HCT116 (cell line): ENCODE results near the gene IRF2. TPM values are rescaled to one million over a fixed set of nuclear protein-coding genes. Genes with fewer than 3 reads are reported as not detected.

Experiments
- ATAC-seq: fragments of 200-7000 bp; cut with Tn5 transposase; 2 replicates; pipeline ENCODE4 v1.9.1; 2020; ENCODE audit warnings: mild to moderate bottlenecking, moderate library complexity
- BruUV-seq: library from RNA; stranded (reverse); fragments of 400-500 nt; replicated peaks from 2 replicates; lab custom pipeline; 2021; lab: Mats Ljungman, UMichigan
- CTCF ChIA-PET: fragments of 300-600 bp; sonication (Branson Sonifier 250); formaldehyde crosslinking; loops from one replicate; lab custom pipeline; 2021; ENCODE audit warnings: antibody characterized with exemption; lab: Charles Lee
- POLR2A ChIA-PET: fragments of 300-600, 350-600 bp; sonication (Branson Sonifier 250); formaldehyde crosslinking; loops from one replicate; lab custom pipeline; 2021; ENCODE audit warnings: antibody characterized with exemption; lab: Charles Lee
- RAD21 ChIA-PET, 2 experiments: fragments of 300-600 bp; sonication (Branson Sonifier 250); formaldehyde crosslinking; loops; one replicate each; lab custom pipeline; 2023; ENCODE audit warnings: low total read pairs in 2 of 2; ENCODE audit not compliant: uncharacterized antibody in 2 of 2, unreplicated experiment in 2 of 2, low non-redundant PET in 1 of 2; lab: Charles Lee
- DNase-seq: peaks from one replicate; pipeline ENCODE4 v3.0.0-alpha.2; 2010; ENCODE audit warnings: low read depth, low spot score
- H2AFZ ChIP-seq: fragments of 200-600 bp; shearing (Covaris generic), sonication (generic); 2 replicates; pipeline ENCODE4 v1.6.1; 2017; ENCODE audit warnings: low read depth, mixed run types, mixed read lengths, antibody characterized with exemption, low read length; ENCODE audit not compliant: poor library complexity, severe bottlenecking
- H3K27ac ChIP-seq: 2 replicates; pipeline ENCODE4 v1.5.1; 2012; ENCODE audit warnings: low read depth, low read length
- H3K27me3 ChIP-seq: fragments of 200-600 bp; sonication (generic); 2 replicates; pipeline ENCODE4 v1.6.1; 2016; ENCODE audit warnings: mixed run types, low read length, mixed read lengths; ENCODE audit not compliant: insufficient read depth
- H3K36me3 ChIP-seq, 2 experiments: fragments of 200-500 bp in 1 of 2; fragments of 200-600 bp in 1 of 2; sonication (Bioruptor generic) in 1 of 2; sonication (generic) in 1 of 2; 2 replicates each; pipeline versions ENCODE4 v1.5.1 to v1.6.1; 2014 to 2016; ENCODE audit warnings: low read length in 2 of 2, inconsistent platforms in 1 of 2, mixed read lengths in 1 of 2, mixed run types in 1 of 2; ENCODE audit not compliant: insufficient read depth in 2 of 2, control insufficient read depth in 1 of 2
- H3K4me1 ChIP-seq, 2 experiments: fragments of 200-600 bp in 1 of 2; sonication (generic) in 1 of 2; 2 replicates each; pipeline versions ENCODE4 v1.5.1 to v1.6.1; 2012 to 2017; ENCODE audit warnings: low read length in 2 of 2, inconsistent platforms in 1 of 2, mild to moderate bottlenecking in 1 of 2, mixed read lengths in 1 of 2, mixed run types in 1 of 2, moderate library complexity in 1 of 2; ENCODE audit not compliant: insufficient read depth in 2 of 2, control insufficient read depth in 1 of 2
- H3K4me2 ChIP-seq: fragments of 200-600 bp; sonication (generic); 2 replicates; pipeline ENCODE4 v1.6.1; 2017; ENCODE audit warnings: mixed run types, low read length, mixed read lengths
- H3K4me3 ChIP-seq, 2 experiments: fragments of 200-600 bp in 1 of 2; sonication (generic) in 1 of 2; replicated peaks in 1 of 2; 2 replicates each; pipeline ENCODE4 v1.5.1; 2011 to 2016; ENCODE audit warnings: low read length in 2 of 2, control low read depth in 1 of 2, low read depth in 1 of 2, mild to moderate bottlenecking in 1 of 2, mixed read lengths in 1 of 2, mixed run types in 1 of 2
- H3K79me2 ChIP-seq: fragments of 200-600 bp; sonication (generic); 2 replicates; pipeline ENCODE4 v1.6.1; 2017; ENCODE audit warnings: mild to moderate bottlenecking, mixed run types, low read length, moderate library complexity, mixed read lengths; ENCODE audit not compliant: insufficient read depth
- H3K9ac ChIP-seq: fragments of 200-600 bp; sonication (generic); 2 replicates; pipeline ENCODE4 v1.6.1; 2016; ENCODE audit warnings: low read length, mixed read lengths
- H3K9me2 ChIP-seq: fragments of 200-600 bp; sonication (generic), shearing (Covaris generic); 2 replicates; pipeline ENCODE4 v1.6.1; 2017; ENCODE audit warnings: mixed run types, mild to moderate bottlenecking, moderate library complexity; ENCODE audit not compliant: insufficient read depth
- H3K9me3 ChIP-seq, 2 experiments: fragments of 200-500 bp in 1 of 2; fragments of 200-600 bp in 1 of 2; sonication (Bioruptor generic) in 1 of 2; sonication (generic) in 1 of 2; 2 replicates each; pipeline ENCODE4 v1.6.1; 2014 to 2017; ENCODE audit warnings: low read length in 2 of 2, mixed read lengths in 2 of 2, inconsistent platforms in 1 of 2, low read depth in 1 of 2, mild to moderate bottlenecking in 1 of 2, mixed run types in 1 of 2, moderate library complexity in 1 of 2; ENCODE audit not compliant: control insufficient read depth in 1 of 2, insufficient read depth in 1 of 2
- H4K20me1 ChIP-seq: fragments of 200-600 bp; sonication (generic), shearing (Covaris generic); 2 replicates; pipeline ENCODE4 v1.6.1; 2017; ENCODE audit warnings: mixed run types, mild to moderate bottlenecking, moderate library complexity; ENCODE audit not compliant: insufficient read depth
- ATF3 ChIP-seq: IDR thresholded peaks from 2 replicates; pipeline ENCODE4 v1.6.1; 2012
- CTCF ChIP-seq, 3 experiments: fragments of 200-600 bp in 1 of 3; sonication (generic) in 1 of 3; IDR thresholded peaks in 2 of 3; conservative IDR thresholded peaks in 1 of 3; 2 replicates each; pipeline ENCODE4 v1.5.1; 2012 to 2017; ENCODE audit warnings: low read depth in 2 of 3, low read length in 2 of 3, antibody characterized with exemption in 1 of 3, borderline replicate concordance in 1 of 3, control low read depth in 1 of 3, mild to moderate bottlenecking in 1 of 3, mixed read lengths in 1 of 3, mixed run types in 1 of 3, moderate library complexity in 1 of 3; ENCODE audit not compliant: insufficient read depth in 1 of 3
- EGR1 ChIP-seq: IDR thresholded peaks from 2 replicates; pipeline ENCODE4 v1.6.1; 2012; ENCODE audit warnings: low read depth
- ELF1 ChIP-seq: IDR thresholded peaks from 2 replicates; pipeline ENCODE4 v1.6.1; 2012; ENCODE audit warnings: low read depth, borderline replicate concordance
- EZH2phosphoT487 ChIP-seq: fragments of 200-600 bp; IDR thresholded peaks from 2 replicates; pipeline ENCODE4 v1.6.1; 2018; ENCODE audit warnings: antibody characterized with exemption, borderline replicate concordance
- FOSL1 ChIP-seq: IDR thresholded peaks from 2 replicates; pipeline ENCODE4 v1.6.1; 2012; ENCODE audit warnings: low read depth
- JUND ChIP-seq: IDR thresholded peaks from 2 replicates; pipeline ENCODE4 v1.6.1; 2012
- POLR2A ChIP-seq: IDR thresholded peaks from 2 replicates; pipeline ENCODE4 v1.7.0; 2011; ENCODE audit warnings: borderline replicate concordance; ENCODE audit not compliant: insufficient read depth, insufficient read length; ENCODE audit errors: extremely low read depth
- POLR2AphosphoS5 ChIP-seq: IDR thresholded peaks from 2 replicates; pipeline ENCODE4 v1.6.1; 2011; ENCODE audit warnings: mild to moderate bottlenecking, low read depth, low read length, moderate library complexity
- SP1 ChIP-seq: IDR thresholded peaks from 2 replicates; pipeline ENCODE4 v1.6.1; 2012; ENCODE audit warnings: low read depth
- TCF7L2 ChIP-seq: IDR thresholded peaks from 2 replicates; pipeline ENCODE4 v1.7.0; 2011; ENCODE audit warnings: borderline replicate concordance, inconsistent platforms; ENCODE audit not compliant: insufficient read depth, insufficient read length; ENCODE audit errors: extremely low read depth
- intact Hi-C: fragments of 100-400 bp; cut with micrococcal nuclease; formaldehyde crosslinking; loops from 2 replicates; pipeline ENCODE4 v1.10.0; 2022
- total RNA-seq: library from RNA; stranded (reverse); gene quantifications from one replicate; pipeline ENCODE4 v1.2.1, GENCODE V29; 2021; ENCODE audit not compliant: unreplicated experiment

Gene IRF2
- total RNA-seq, 1 experiment from 2014 or later, result 10.6 TPM

DNA sequence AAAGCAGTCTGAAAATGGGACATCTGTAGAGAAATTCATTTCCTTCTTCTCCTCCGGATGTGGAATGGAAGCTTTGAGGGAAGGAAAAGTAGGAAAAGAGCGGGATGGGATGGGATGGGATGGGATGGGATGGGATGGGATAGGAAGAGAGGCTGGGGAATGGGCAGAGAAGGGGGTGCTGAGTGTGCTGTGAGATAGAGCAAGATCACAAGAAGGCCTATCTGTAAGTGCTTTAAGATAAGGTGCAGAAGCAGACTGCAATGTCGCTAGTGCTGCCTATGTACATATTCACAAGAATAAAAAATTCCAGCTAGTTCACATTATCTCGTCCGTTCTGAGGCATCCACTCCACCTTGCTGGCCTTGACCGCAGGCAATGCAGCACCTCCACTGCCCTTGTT lies 86.2 kb downstream of the IRF2 start:
- Histone ChIP-seq H3K4me1 (peaks cover 13 to 17% of the 10 kb centered on the region in 2 experiments), H3K27me3 (no peaks in the 10 kb centered on the region), H3K4me2 (no peak overlapping the region), H4K20me1 (no peaks in the 10 kb centered on the region), H2AFZ (no peak overlapping the region), H3K9ac (no peak overlapping the region), H3K79me2 (no peaks in the 10 kb centered on the region), H3K9me2 (no peaks in the 10 kb centered on the region), H3K9me3 (no peaks in the 10 kb centered on the region), H3K36me3 (no peaks in the 10 kb centered on the region), H3K4me3 (no peak overlapping the region), H3K27ac (no peak overlapping the region)
- no TSS peak for BruUV-seq
- ChIA-PET POLR2A (no interaction called here), CTCF (no interaction called here), RAD21 (no interaction called here)
- TF ChIP-seq JUND (no peak), SP1 (no peak), EZH2phosphoT487 (no peak), ATF3 (no peak), EGR1 (no peak), TCF7L2 (no peak), ELF1 (no peak), POLR2AphosphoS5 (no peak)
- ATAC-seq, result no peak
- intact Hi-C loops, result no loop called here
- no peak for DNase-seq

DNA sequence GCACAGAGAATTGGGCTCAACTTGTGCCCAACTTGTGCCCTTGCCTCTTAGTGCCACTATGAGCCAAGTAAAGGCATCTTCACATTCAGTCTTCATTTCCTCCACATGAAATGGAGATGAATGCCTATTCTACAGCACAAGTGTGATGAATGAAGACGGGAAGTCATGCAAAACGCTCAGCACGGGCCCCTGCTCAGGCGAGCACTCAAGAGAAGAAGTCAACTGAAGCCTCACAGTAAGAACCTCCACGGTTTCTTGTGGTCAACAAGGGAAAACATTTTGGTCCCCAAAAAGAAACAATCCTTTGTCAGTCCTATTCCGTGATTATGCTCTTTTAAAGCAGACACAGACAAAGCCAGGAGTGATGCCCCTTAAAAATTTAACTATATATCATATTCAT lies 87.0 kb downstream of the IRF2 start:
- H2AFZ ChIP-seq, result no peak overlapping the region
- no peaks in the 10 kb centered on the region for H3K79me2 ChIP-seq
- DNase-seq, result no peak
- ChIA-PET CTCF (no interaction called here), RAD21 (no interaction called here), POLR2A (no interaction called here)
- H3K9me2 ChIP-seq, result no peaks in the 10 kb centered on the region
- ATAC-seq, result no peak
- no peaks in the 10 kb centered on the region for H3K9me3 ChIP-seq
- no peak overlapping the region for H3K4me3 ChIP-seq
- no peak overlapping the region for H3K9ac ChIP-seq
- no peak overlapping the region for H3K4me2 ChIP-seq
- H3K27me3 ChIP-seq, result no peaks in the 10 kb centered on the region
- no peaks in the 10 kb centered on the region for H3K36me3 ChIP-seq
- no peaks in the 10 kb centered on the region for H4K20me1 ChIP-seq
- intact Hi-C loops, result no loop called here
- peaks cover 16 to 21% of the 10 kb centered on the region in 2 experiments for H3K4me1 ChIP-seq
- TF ChIP-seq POLR2A (no peak), ELF1 (no peak), EGR1 (no peak), CTCF (IDR thresholded peaks at IDR 0.05 in 2 of 3, conservative IDR thresholded peaks at IDR 0.05 in 1 of 3; ENCODE audit: borderline replicate concordance in 1 of 3, insufficient read depth in 1 of 3, low read depth in 2 of 3, low read length in 2 of 3) (no peak), FOSL1 (no peak)
- no TSS peak for BruUV-seq
- no peak overlapping the region for H3K27ac ChIP-seq
